Lower leg skin (tissue), 4 donors: ENCODE results near the gene SCYGR2. TPM values are rescaled to one million over a fixed set of nuclear protein-coding genes. Genes with fewer than 3 reads are reported as not detected.

Experiments
- DNase-seq, 2 donors: peaks; one replicate each; pipeline ENCODE4 v3.0.0-alpha.2; 2019; ENCODE audit warnings: low spot score in 2 of 2
- H3K4me3 ChIP-seq: fragments of 200-600 bp; sonication (generic); 2 replicates; pipeline ENCODE4 v1.5.1; 2017; ENCODE audit warnings: mild to moderate bottlenecking, low read depth; ENCODE audit not compliant: poor library complexity, severe bottlenecking
- CTCF ChIP-seq, 3 donors: fragments of 450-650 bp; IDR thresholded peaks; one replicate each; pipeline ENCODE4 v1.5.1; 2016; ENCODE audit warnings: antibody characterized with exemption in 3 of 3, mild to moderate bottlenecking in 3 of 3, moderate library complexity in 2 of 3
- POLR2A ChIP-seq, 2 donors: fragments of 450-650 bp; IDR thresholded peaks; one replicate each; pipeline ENCODE4 v1.6.1; 2016 to 2017; ENCODE audit warnings: antibody characterized with exemption in 2 of 2, mild to moderate bottlenecking in 1 of 2, moderate library complexity in 1 of 2
- WGBS, 2 donors: methylation state at CpG; one replicate each; pipeline ENCODE4 v1.1.5; 2018; 5-methylcytosine and 5-hydroxymethylcytosine counted together
- intact Hi-C: fragments of 100-400 bp; cut with DNase I; formaldehyde crosslinking; loops from one replicate; pipeline ENCODE4 v1.15.0; 2023; ENCODE audit warnings: low total_unique reads
- total RNA-seq, 4 donors: library from RNA; depleted of rRNA; stranded (reverse); fragments of >200 nt; gene quantifications; one replicate each; pipeline ENCODE4 v1.1.0, GENCODE V29; 2016

SCYGR2 gene
- total RNA-seq, 4 donors from 2014 or later: 12.5 TPM; not detected in 3

DNA sequence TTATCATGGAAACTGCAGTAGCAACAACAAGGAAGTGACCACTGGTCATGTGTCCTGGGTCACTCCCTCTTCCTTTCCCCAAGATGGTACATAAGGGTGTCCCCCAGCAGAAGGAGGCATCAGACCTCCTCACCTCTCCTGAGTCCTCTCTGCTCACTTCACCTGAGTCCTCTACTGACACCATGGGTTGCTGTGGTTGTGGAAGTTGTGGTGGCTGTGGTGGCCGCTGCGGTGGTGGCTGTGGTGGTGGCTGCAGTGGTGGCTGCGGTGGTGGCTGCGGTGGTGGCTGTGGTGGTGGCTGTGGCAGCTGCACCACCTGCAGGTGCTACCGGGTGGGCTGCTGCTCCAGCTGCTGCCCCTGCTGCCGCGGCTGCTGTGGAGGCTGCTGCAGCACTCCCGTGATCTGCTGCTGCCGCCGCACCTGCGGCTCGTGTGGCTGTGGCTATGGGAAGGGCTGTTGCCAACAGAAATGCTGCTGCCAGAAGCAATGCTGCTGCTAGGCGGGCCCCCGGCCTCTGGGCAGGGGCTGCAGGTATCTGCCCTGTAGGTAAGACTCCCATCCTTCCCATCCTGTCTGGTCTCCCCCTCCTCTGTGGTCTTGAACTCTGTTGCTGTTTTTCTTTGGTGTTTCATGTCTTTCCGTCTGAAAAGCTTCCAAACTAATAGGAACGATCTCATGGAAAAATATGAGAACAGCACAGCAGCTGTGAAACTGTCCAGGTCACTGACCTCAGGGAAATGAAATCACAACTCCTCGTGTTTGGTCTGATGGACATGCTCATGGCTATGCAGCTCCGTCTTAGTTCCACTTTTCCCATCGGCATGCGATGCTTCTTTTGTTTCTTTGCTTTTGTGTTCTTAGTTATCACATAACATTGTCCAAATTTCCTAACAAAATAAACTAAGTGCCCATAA lies 18.9 kb downstream of the SCYGR2 start, which contains the start of gene SCYGR4:
TSS of gene SCYGR4 (plus strand) at position 183 of the 915 bp plus-strand sequence. CDS start at position 183, 0 bp downstream.
- no peak within 1 kb of the TSS for H3K4me3 ChIP-seq
- WGBS, 2 donors: 67 to 76% methylated on average over 17 to 20 of the region's 20 CpGs
- intact Hi-C loops: no loop called here
- TF ChIP-seq CTCF (IDR thresholded peaks at IDR 0.05) (no peak), POLR2A (IDR thresholded peaks at IDR 0.05) (no peak)
- DNase-seq: no peak

DNA sequence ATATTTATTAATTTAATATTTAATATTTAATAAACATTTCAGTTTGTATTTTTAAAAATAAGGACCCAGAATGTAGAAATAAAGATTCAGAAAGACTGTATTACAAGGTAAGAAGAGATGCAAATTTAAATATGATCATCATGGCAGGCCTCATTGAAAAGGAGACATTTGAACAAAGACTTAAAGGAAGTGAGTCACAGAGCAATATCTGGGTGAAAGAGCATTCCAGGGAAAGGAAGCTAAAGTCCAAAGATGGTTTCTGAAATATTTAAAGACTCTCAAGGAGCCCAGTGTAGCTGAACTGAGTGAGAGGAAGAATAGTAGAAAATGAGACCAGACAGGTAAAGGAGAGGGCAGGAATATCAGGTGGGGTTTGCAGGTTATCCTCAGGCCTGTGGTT lies 24.5 kb downstream of the SCYGR2 start:
- intact Hi-C loops: no loop called here

GRCh38 chr2:227625420-227625819 lies 26.7 kb downstream of the SCYGR2 start:
- no peak overlapping the region for H3K4me3 ChIP-seq
- TF ChIP-seq CTCF (IDR thresholded peaks at IDR 0.05) (no peak), POLR2A (IDR thresholded peaks at IDR 0.05) (no peak)
- 45 to 66% methylated on average over 2 of the region's 2 CpGs for WGBS, 2 donors
- intact Hi-C loops: no loop called here
- no peak for DNase-seq

More for the DNA sequence above, 24.5 kb downstream of the SCYGR2 start:
- no peak for TF ChIP-seq CTCF (IDR thresholded peaks at IDR 0.05)
- no peak for TF ChIP-seq POLR2A (IDR thresholded peaks at IDR 0.05)
- DNase-seq: no peak
- no peak overlapping the region for H3K4me3 ChIP-seq

DNA sequence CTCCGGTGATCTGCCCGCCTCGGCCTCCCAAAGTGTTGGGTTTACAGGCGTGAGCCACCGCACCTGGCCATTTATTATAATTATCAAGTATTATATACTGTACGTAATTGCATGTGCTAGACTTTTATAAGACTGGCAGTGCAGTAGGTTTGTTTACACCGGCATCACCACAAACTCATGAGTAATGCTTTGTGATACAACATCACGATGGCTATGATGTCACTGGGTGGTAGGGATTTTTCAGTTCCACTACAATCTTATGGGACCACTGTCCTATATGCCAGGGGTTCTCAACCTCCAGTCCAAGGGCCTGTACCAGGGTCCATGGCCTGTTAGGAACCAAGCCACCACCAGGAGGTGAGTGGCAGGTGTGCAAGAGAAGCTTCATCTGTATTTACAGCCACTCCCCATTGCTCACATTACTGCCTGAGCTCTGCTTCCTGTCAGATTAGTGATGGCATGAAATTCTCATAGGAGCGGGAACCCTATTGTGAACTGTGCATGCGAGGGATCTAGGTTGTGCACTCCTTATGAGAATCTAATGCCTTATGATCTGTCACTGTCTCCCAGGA lies 28.0 kb downstream of the SCYGR2 start:
- intact Hi-C loops: no loop called here
- WGBS, 2 donors: 80 to 97% methylated on average over 10 of the region's 10 CpGs
- DNase-seq: no peak
- H3K4me3 ChIP-seq: no peak overlapping the region
- TF ChIP-seq POLR2A (IDR thresholded peaks at IDR 0.05): no peak
- TF ChIP-seq CTCF (IDR thresholded peaks at IDR 0.05): no peak

DNA sequence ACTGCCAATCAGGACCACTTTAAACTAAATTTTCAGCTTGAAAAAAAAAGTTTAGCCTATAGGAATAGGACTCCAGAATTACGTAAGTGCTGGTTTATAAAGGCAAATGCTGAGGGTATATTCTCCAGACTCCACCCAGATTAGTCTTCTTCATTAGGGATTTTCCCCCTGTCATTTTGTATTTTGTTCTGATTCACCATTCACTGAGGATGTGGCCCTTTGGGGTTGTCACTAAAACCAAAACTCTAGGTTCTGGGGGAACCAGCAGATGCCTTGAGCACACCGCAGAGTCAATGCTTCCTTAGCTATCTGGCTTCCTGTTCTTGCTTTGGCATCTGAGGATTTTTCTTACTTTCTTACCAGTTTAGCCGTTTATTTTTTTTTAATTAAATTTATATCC lies 29.1 kb downstream of the SCYGR2 start:
- 55 to 80% methylated on average over 3 of the region's 3 CpGs for WGBS, 2 donors
- TF ChIP-seq POLR2A (IDR thresholded peaks at IDR 0.05) (no peak), CTCF (IDR thresholded peaks at IDR 0.05) (no peak)
- intact Hi-C loops: no loop called here

More for the DNA sequence above, 29.1 kb downstream of the SCYGR2 start:
- no peak overlapping the region for H3K4me3 ChIP-seq
- DNase-seq: no peak
